Measurements from ENCODE around the gene NTS.
A peak's percentile ranks its signal among the peaks of the same experiment; 100 is the strongest.

The NTS gene

GRCh38 chr12:85872497-85873091 is 1.5 kb upstream of the NTS start:
- Histone ChIP-seq H3K9me3 (no peaks in the 10 kb centered on the region), H3K27ac (no peak overlapping the region), H3K4me3 (ENCODE audit: low read depth in 1 of 2, low read length in 1 of 2) (no peak overlapping the region), H3K4me1 (ENCODE audit: control insufficient read depth in 1 of 2, insufficient read depth in 1 of 2, low read depth in 1 of 2, low read length in 1 of 2) (no peaks in the 10 kb centered on the region), H3K36me3 (no peaks in the 10 kb centered on the region), H3K27me3 (no peaks in the 10 kb centered on the region)
- TF ChIP-seq CTCF (IDR thresholded peaks at IDR 0.05) = no peak

- Histone ChIP-seq H3K4me3 (ENCODE audit: low read depth in 1 of 2, low read length in 1 of 2) (no peak overlapping the region), H3K36me3 (no peaks in the 10 kb centered on the region), H3K4me1 (ENCODE audit: control insufficient read depth in 1 of 2, insufficient read depth in 1 of 2, low read depth in 1 of 2, low read length in 1 of 2) (no peaks in the 10 kb centered on the region), H3K27me3 (no peaks in the 10 kb centered on the region), H3K9me3 (no peaks in the 10 kb centered on the region), H3K27ac (no peak overlapping the region)
- no peak for TF ChIP-seq CTCF (IDR thresholded peaks at IDR 0.05)
Observed at GRCh38 chr12:85877459-85877858, 3.4 kb downstream of the NTS start.

- H3K36me3 ChIP-seq = no peaks in the 10 kb centered on the region
- no peaks in the 10 kb centered on the region for H3K27me3 ChIP-seq
- no peaks in the 10 kb centered on the region for H3K9me3 ChIP-seq
- H3K4me3 ChIP-seq (ENCODE audit: low read depth in 1 of 2, low read length in 1 of 2) = no peak overlapping the region
- TF ChIP-seq CTCF (IDR thresholded peaks at IDR 0.05) = no peak
- H3K4me1 ChIP-seq (ENCODE audit: control insufficient read depth in 1 of 2, insufficient read depth in 1 of 2, low read depth in 1 of 2, low read length in 1 of 2) = no peaks in the 10 kb centered on the region
- H3K27ac ChIP-seq = no peak overlapping the region
Observed at GRCh38 chr12:85883763-85884162, 9.7 kb downstream of the NTS start.

GRCh38 chr12:85894653-85895052 is 20.6 kb downstream of the NTS start:
- Histone ChIP-seq H3K36me3 (no peaks in the 10 kb centered on the region), H3K4me3 (ENCODE audit: low read depth in 1 of 2, low read length in 1 of 2) (no peak overlapping the region), H3K9me3 (no peaks in the 10 kb centered on the region), H3K27me3 (no peaks in the 10 kb centered on the region), H3K27ac (no peak overlapping the region), H3K4me1 (ENCODE audit: control insufficient read depth in 1 of 2, insufficient read depth in 1 of 2, low read depth in 1 of 2, low read length in 1 of 2) (no peaks in the 10 kb centered on the region)
- no peak for TF ChIP-seq CTCF (IDR thresholded peaks at IDR 0.05)

- no peak overlapping the region for H3K27ac ChIP-seq
- H3K4me3 ChIP-seq (ENCODE audit: low read depth in 1 of 2, low read length in 1 of 2) = no peak overlapping the region
- TF ChIP-seq CTCF (IDR thresholded peaks at IDR 0.05) = peak; percentile 24
Observed at GRCh38 chr12:85920324-85920947, 46.3 kb downstream of the NTS start.

More at GRCh38 chr12:85920324-85920947, 46.3 kb downstream of the NTS start:
- H3K36me3 ChIP-seq = no peaks in the 10 kb centered on the region
- H3K4me1 ChIP-seq (ENCODE audit: control insufficient read depth in 1 of 2, insufficient read depth in 1 of 2, low read depth in 1 of 2, low read length in 1 of 2) = no peaks in the 10 kb centered on the region
- H3K9me3 ChIP-seq = no peaks in the 10 kb centered on the region
- no peaks in the 10 kb centered on the region for H3K27me3 ChIP-seq
